ENCODE data around the gene IPO4.

The IPO4 gene

DNA sequence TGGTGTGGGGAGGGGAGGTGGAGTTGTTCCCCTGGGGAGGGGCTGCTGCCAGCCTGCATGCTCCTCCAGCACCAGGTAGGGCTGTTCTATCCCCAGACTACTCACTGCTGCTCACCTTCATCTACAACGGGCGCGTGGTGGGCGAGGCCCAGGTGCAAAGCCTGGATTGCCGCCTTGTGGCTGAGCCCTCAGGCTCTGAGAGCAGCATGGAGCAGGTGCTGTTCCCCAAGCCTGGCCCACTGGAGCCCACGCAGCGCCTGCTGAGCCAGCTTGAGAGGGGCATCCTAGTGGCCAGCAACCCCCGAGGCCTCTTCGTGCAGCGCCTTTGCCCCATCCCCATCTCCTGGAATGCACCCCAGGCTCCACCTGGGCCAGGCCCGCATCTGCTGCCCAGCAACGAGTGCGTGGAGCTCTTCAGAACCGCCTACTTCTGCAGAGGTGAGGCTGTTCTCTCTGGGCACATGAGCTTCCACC is 24.1 kb downstream of the IPO4 start:
- H3K4me3 ChIP-seq (ENCODE audit: low read depth, low read length) = no peak overlapping the region
- TF ChIP-seq CTCF (IDR thresholded peaks at IDR 0.05; ENCODE audit: low read depth, low read length) (no peak), MYC (IDR thresholded peaks at IDR 0.05; ENCODE audit: low read depth, low read length) (no peak), POLR2A (IDR thresholded peaks at IDR 0.05; ENCODE audit: extremely low read depth, insufficient read length) (no peak)
- TF ChIP-seq, protein P1, sequence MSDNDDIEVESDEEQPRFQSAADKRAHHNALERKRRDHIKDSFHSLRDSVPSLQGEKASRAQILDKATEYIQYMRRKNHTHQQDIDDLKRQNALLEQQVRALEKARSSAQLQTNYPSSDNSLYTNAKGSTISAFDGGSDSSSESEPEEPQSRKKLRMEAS (IDR thresholded peaks at IDR 0.05; ENCODE audit: low read depth, low read length) = no peak
- DNase-seq (ENCODE audit: low read depth) = no peak

DNA sequence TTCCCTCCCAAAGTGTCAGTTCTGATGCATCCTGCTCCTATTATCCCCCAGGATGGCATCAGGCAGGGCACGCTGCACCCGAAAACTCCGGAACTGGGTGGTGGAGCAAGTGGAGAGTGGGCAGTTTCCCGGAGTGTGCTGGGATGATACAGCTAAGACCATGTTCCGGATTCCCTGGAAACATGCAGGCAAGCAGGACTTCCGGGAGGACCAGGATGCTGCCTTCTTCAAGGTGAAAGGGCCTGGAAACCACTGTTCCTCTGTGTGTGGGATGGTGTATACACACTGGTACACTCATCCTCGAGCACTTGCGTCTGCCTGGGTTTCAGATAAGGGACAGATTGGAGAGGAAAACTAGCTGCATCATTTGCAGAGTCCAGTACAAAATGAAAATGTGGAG is 26.5 kb downstream of the IPO4 start:
- H3K4me3 ChIP-seq (ENCODE audit: low read depth, low read length) = peak overlapping the region; percentile 78
- DNase-seq (ENCODE audit: low read depth) = no peak
- TF ChIP-seq CTCF (IDR thresholded peaks at IDR 0.05; ENCODE audit: low read depth, low read length) = no peak
- TF ChIP-seq, protein P1 (IDR thresholded peaks at IDR 0.05; ENCODE audit: low read depth, low read length) = no peak

DNA sequence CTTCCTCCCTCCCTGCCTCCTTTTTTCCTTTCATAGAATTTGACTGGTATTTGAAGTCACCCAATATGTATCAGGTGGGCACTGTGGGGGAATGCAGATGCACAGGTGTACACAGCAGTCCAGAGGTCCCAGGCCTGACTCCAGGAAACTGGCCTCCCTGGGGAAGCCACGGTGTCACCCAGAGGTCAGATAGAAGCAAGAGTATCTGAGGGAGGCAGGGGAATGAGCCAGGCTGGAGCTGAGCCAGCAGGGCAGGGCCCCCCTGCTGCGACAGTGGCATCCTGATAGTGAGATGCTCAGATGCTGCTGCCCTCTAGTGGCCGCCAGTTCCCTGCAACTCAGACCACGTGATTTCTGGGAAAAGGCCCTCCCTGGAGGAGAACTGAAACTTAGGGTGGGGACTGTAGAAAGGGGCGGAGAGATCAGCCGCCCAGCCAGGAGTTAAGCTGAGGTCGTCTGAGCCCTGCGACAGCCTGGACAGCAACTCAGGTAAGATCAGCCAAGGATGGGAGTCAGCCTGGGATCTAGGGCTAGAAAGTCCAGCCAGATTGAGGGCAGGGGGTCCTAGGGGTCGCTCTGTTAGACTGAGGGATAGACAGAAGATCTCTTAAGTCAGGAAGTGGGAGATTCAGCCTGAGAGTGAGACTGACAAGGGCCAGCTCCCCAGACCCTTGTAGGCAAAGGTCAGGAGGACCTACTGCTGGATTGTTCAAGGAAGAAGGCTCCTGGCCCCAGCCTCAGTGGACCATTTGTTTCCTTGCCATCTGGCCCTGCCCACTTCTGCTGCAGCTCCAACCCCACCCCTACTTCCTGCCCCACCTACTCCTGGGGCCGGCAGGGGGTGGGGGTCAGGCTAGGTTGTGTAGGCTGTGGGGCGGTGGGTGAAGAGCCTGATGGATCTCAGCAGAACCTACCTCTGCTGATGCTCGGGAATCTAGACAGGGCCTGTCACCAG is 27.5 kb downstream of the IPO4 start, which contains the start of gene IRF9:
Gene IRF9 (plus strand): TSS at position 416 of the 955 bp plus-strand sequence. CDS start 880 bp downstream, outside the sequence.
- DNase-seq (ENCODE audit: low read depth) = peak; percentile 96
- TF ChIP-seq MYC (IDR thresholded peaks at IDR 0.05; ENCODE audit: low read depth, low read length) (peak; percentile 76; the same call in 1 of the 2 replicates), POLR2A (IDR thresholded peaks at IDR 0.05; ENCODE audit: extremely low read depth, insufficient read length) (no peak), CTCF (IDR thresholded peaks at IDR 0.05; ENCODE audit: low read depth, low read length) (peak; percentile 71)
- TF ChIP-seq, protein P1 (IDR thresholded peaks at IDR 0.05; ENCODE audit: low read depth, low read length) = peak; percentile 99
- peak within 1 kb of the TSS; percentile 78 for H3K4me3 ChIP-seq (ENCODE audit: low read depth, low read length)

- TF ChIP-seq, protein P1 (IDR thresholded peaks at IDR 0.05; ENCODE audit: low read depth, low read length) = no peak
- H3K4me3 ChIP-seq (ENCODE audit: low read depth, low read length) = no peak overlapping the region
- DNase-seq (ENCODE audit: low read depth) = no peak
Observed at GRCh38 chr14:24160499-24160849, 28.1 kb downstream of the IPO4 start.

DNA sequence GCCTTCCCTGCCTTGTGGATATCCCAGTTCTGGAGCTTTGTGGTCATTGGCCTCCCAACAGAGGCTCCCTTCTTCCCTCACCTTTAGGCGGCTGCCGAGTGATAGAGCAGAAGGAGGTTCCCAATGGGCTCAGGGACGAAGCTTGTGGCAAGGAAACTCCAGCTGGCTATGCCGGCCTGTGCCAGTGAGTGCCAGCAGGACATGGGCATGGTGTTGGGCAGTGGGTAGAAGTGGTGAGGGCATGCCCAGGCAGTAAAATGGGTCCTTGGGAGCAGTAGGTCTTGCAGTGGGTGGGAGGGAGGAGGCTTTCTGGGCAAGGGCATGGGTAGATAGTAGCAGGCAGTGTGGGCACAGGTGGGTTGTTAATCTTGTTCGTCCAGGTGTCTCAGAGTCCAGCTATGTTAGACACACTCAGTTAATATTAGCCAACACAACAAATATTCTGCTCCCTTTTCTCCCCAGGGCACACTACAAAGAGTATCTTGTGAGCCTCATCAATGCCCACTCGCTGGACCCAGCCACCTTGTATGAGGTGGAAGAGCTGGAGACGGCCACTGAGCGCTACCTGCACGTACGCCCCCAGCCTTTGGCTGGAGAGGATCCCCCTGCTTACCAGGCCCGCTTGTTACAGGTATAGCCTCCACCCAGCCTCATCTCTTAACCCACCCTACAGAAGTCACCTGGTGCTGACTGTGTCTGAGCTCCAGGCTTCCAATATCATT is 28.7 kb downstream of the IPO4 start:
- no peak for DNase-seq (ENCODE audit: low read depth)
- no peak overlapping the region for H3K4me3 ChIP-seq (ENCODE audit: low read depth, low read length)
- TF ChIP-seq CTCF (IDR thresholded peaks at IDR 0.05; ENCODE audit: low read depth, low read length) (no peak), MYC (IDR thresholded peaks at IDR 0.05; ENCODE audit: low read depth, low read length) (no peak), POLR2A (IDR thresholded peaks at IDR 0.05; ENCODE audit: extremely low read depth, insufficient read length) (no peak)
- TF ChIP-seq, protein P1 (IDR thresholded peaks at IDR 0.05; ENCODE audit: low read depth, low read length) = no peak

DNA sequence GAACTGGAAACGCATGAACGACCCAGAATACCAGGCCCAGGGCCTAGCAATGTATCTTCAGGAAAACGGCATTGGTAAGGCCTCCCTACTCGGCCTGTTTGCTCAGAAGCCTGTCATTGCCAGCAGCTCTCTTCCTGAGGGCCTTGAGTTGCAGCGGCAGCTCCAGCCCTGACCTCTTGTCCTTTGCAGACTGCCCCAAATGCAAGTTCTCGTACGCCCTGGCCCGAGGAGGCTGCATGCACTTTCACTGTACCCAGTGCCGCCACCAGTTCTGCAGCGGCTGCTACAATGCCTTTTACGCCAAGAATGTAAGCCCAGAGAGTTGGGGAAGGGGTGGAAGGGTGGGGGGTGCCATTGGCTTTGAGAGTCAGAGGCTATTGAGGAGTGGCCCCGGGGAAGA is 31.3 kb downstream of the IPO4 start:
- no peak for DNase-seq (ENCODE audit: low read depth)
- H3K4me3 ChIP-seq (ENCODE audit: low read depth, low read length) = no peak overlapping the region
- no peak for TF ChIP-seq CTCF (IDR thresholded peaks at IDR 0.05; ENCODE audit: low read depth, low read length)
- TF ChIP-seq POLR2A (IDR thresholded peaks at IDR 0.05; ENCODE audit: extremely low read depth, insufficient read length) = no peak
- TF ChIP-seq, protein P1 (IDR thresholded peaks at IDR 0.05; ENCODE audit: low read depth, low read length) = no peak
- TF ChIP-seq MYC (IDR thresholded peaks at IDR 0.05; ENCODE audit: low read depth, low read length) = no peak

All from NB4 (cell line).